NCI-H2171 treated with DMSO at 0.1 percent for 48 hours (cell line): ENCODE measurements around the gene AADACL4.

ENCODE experiments used
- DNase-seq: peaks from one replicate; lab custom pipeline; 2025; lab: John Stamatoyannopoulos, UW

AADACL4 gene

GRCh38 chr1:12643785-12644184 lies at the start of gene AADACL4:
Gene AADACL4, plus strand, starts transcription at chr1:12644085. Its CDS starts 462 bp downstream, at chr1:12644547.
- DNase-seq: no peak

- no peak for DNase-seq
Measured at GRCh38 chr1:12594490-12594889, 49.4 kb upstream of the AADACL4 start.

- DNase-seq: peak; percentile 81
Measured at GRCh38 chr1:12594966-12595756, 48.7 kb upstream of the AADACL4 start.

GRCh38 chr1:12595757-12596006 lies 48.2 kb upstream of the AADACL4 start:
- peak; percentile 46 for DNase-seq

GRCh38 chr1:12596007-12596821 lies 47.7 kb upstream of the AADACL4 start:
- DNase-seq: no peak

- no peak for DNase-seq
Measured at GRCh38 chr1:12597792-12598191, 46.1 kb upstream of the AADACL4 start.

- DNase-seq: no peak
Measured at GRCh38 chr1:12598974-12599373, 44.9 kb upstream of the AADACL4 start.

GRCh38 chr1:12599657-12600056 lies 44.2 kb upstream of the AADACL4 start:
- DNase-seq: no peak

GRCh38 chr1:12600335-12600734 lies 43.5 kb upstream of the AADACL4 start:
- DNase-seq: no peak

GRCh38 chr1:12600880-12601633 lies 42.8 kb upstream of the AADACL4 start:
- no peak for DNase-seq

GRCh38 chr1:12601700-12602658 lies 41.9 kb upstream of the AADACL4 start:
- no peak for DNase-seq

- no peak for DNase-seq
Measured at GRCh38 chr1:12602659-12603024, 41.2 kb upstream of the AADACL4 start.

GRCh38 chr1:12603224-12603623 lies 40.7 kb upstream of the AADACL4 start:
- DNase-seq: no peak

- DNase-seq: peak; percentile 10
Measured at GRCh38 chr1:12604114-12604874, 39.6 kb upstream of the AADACL4 start.

- no peak for DNase-seq
Measured at GRCh38 chr1:12604986-12605385, 38.9 kb upstream of the AADACL4 start.

- DNase-seq: no peak
Measured at GRCh38 chr1:12607263-12607662, 36.6 kb upstream of the AADACL4 start.

GRCh38 chr1:12608311-12608957 lies 35.5 kb upstream of the AADACL4 start:
- DNase-seq: no peak

- no peak for DNase-seq
Measured at GRCh38 chr1:12609469-12610003, 34.3 kb upstream of the AADACL4 start.

- no peak for DNase-seq
Measured at GRCh38 chr1:12610305-12610935, 33.5 kb upstream of the AADACL4 start.

- DNase-seq: no peak
Measured at GRCh38 chr1:12610941-12611340, 32.9 kb upstream of the AADACL4 start.
